GM12878 (cell line): Measurements from ENCODE around the gene TOX2. TPM values are rescaled to one million over a fixed set of nuclear protein-coding genes. Genes with fewer than 3 reads are reported as not detected.

ENCODE experiments used
- MEF2B ChIP-seq: fragments of 450-650 bp; IDR thresholded peaks from 2 replicates; pipeline ENCODE4 v1.6.1; 2018; ENCODE audit warnings: mild to moderate bottlenecking, moderate library complexity; ENCODE audit not compliant: partially characterized antibody, poor library complexity, severe bottlenecking
- MTA3 ChIP-seq: IDR thresholded peaks from 2 replicates; pipeline ENCODE4 v1.6.1; 2012; ENCODE audit warnings: low read length, inconsistent platforms, borderline replicate concordance
- NFIC ChIP-seq: IDR thresholded peaks from 2 replicates; pipeline ENCODE4 v1.6.1; 2012; ENCODE audit warnings: low read depth, mild to moderate bottlenecking, inconsistent platforms, low read length, moderate library complexity
- NFXL1 ChIP-seq: fragments of 450-650 bp; IDR thresholded peaks from 2 replicates; pipeline ENCODE4 v1.6.1; 2017; ENCODE audit warnings: antibody characterized with exemption, mild to moderate bottlenecking, borderline replicate concordance
- NR2F1 ChIP-seq: fragments of 450-650 bp; conservative IDR thresholded peaks from 2 replicates; pipeline ENCODE4 v1.6.1; 2017; ENCODE audit warnings: mild to moderate bottlenecking
- SP1 ChIP-seq: IDR thresholded peaks from one replicate; pipeline ENCODE4 v1.6.1; 2011; ENCODE audit warnings: low read depth, low read length
- USF1 ChIP-seq: IDR thresholded peaks from 2 replicates; pipeline ENCODE4 v1.6.1; 2011; ENCODE audit warnings: borderline replicate concordance, low read depth, mild to moderate bottlenecking, moderate library complexity, mixed read lengths, low read length; ENCODE audit not compliant: insufficient read depth; ENCODE audit errors: extremely low read length
- ZBTB40 ChIP-seq: fragments of 450-650 bp; IDR thresholded peaks from 2 replicates; pipeline ENCODE4 v1.6.1; 2016; ENCODE audit warnings: mild to moderate bottlenecking, moderate library complexity, borderline replicate concordance
- ZNF207 ChIP-seq: fragments of 450-650 bp; IDR thresholded peaks from 2 replicates; pipeline ENCODE4 v1.6.1; 2014; ENCODE audit warnings: antibody characterized with exemption, mild to moderate bottlenecking, borderline replicate concordance
- ZNF592 ChIP-seq: fragments of 450-650 bp; IDR thresholded peaks from 2 replicates; pipeline ENCODE4 v1.6.1; 2017; ENCODE audit warnings: mild to moderate bottlenecking, moderate library complexity
- polyA plus RNA-seq, 11 experiments: library from polyadenylated mRNA; depleted of rRNA in 4 of 11; unstranded in 6 of 11; stranded (reverse) in 5 of 11; fragments of >200 nt; fragmentation: Nextera tagmentation in 4 of 11; fragmentation: Illumina TruSeq in 1 of 11; extraction: Ambion mirVana in 4 of 11; extraction: Trizol in 1 of 11; gene quantifications; 1 replicate in 1 of 11; 2 replicates in 10 of 11; pipeline versions ENCODE4 v1.2.1 to v1.2.3, GENCODE V29; 2011 to 2016; ENCODE audit warnings: inconsistent platforms in 2 of 11, missing spikeins in 2 of 11, low read depth in 1 of 11
- total RNA-seq, 4 experiments: library from RNA; depleted of rRNA in 3 of 4; stranded (reverse); fragments of >200 nt in 3 of 4; fragmentation: Illumina TruSeq in 1 of 4; extraction: Trizol in 1 of 4; gene quantifications; 2 replicates each; pipeline versions ENCODE4 v1.2.1 to v1.2.3, GENCODE V29; 2013 to 2021

TOX2 gene
- total and polyA plus RNA-seq, 10 of the 15 experiments (the other 5 are each of a cell fraction or from before 2014, with no cell fraction given): 2.6 to 40.5 (median 7.9) TPM

GRCh38 chr20:43941476-43942200 is 27.0 kb downstream of the TOX2 start (continued):
- no peak for TF ChIP-seq ZNF592
- TF ChIP-seq SP1: no peak
- no peak for TF ChIP-seq ZNF207
- TF ChIP-seq ZBTB40: no peak
- TF ChIP-seq NFIC: no peak; the same call in 1 of the 2 replicates
- TF ChIP-seq NFXL1: no peak
- TF ChIP-seq USF1: no peak
- TF ChIP-seq MTA3: no peak
- peak; percentile 66 for TF ChIP-seq NR2F1
- peak; percentile 53 for TF ChIP-seq MEF2B
